K562 (cell line): ENCODE results near the gene THSD8. TPM values are rescaled to one million over a fixed set of nuclear protein-coding genes. Genes with fewer than 3 reads are reported as not detected.

ENCODE experiments used
- ATAC-seq: fragments of 200-7000 bp; cut with Tn5 transposase; 3 replicates; pipeline ENCODE4 v1.9.1; 2020; ENCODE audit warnings: moderate library complexity
- BruUV-seq: library from RNA; stranded (reverse); fragments of 400-500 nt; replicated peaks from 2 replicates; lab custom pipeline; 2021; lab: Mats Ljungman, UMichigan
- CTCF ChIA-PET: fragments of 300-600 bp; formaldehyde crosslinking; extraction: SDS; loops from one replicate; lab custom pipeline; 2021; ENCODE audit warnings: low intra/inter-chr PET ratio; lab: Yijun Ruan, JAX
- POLR2A ChIA-PET: fragments of 300-600, 350-650 bp; sonication (Branson Sonifier 250); formaldehyde crosslinking; extraction: SDS; loops from one replicate; lab custom pipeline; 2021; ENCODE audit warnings: antibody characterized with exemption, inconsistent platforms; lab: Yijun Ruan, JAX
- DNase-seq, 4 experiments: peaks; one replicate each; pipeline versions ENCODE4 v3.0.0 to v3.0.0-alpha.2; 2011 to 2018; ENCODE audit warnings: low spot score in 3 of 4, mixed read lengths in 3 of 4; ENCODE audit errors: extremely low read depth in 1 of 4
- FAIRE-seq: peaks from 2 replicates; lab custom pipeline; 2011; peaks lifted over from hg19 to GRCh38; lab: Jason Lieb, UNC
- H2AFZ ChIP-seq: 2 replicates; pipeline ENCODE4 v1.6.0; 2011; ENCODE audit warnings: low read depth, low read length, control low read depth, inconsistent platforms
- H3K27ac ChIP-seq: fragments of 200-600 bp; 3 replicates; pipeline ENCODE4 v1.8.0; 2011; ENCODE audit warnings: low read depth, mild to moderate bottlenecking, control low read depth, inconsistent platforms, low read length, moderate library complexity, mixed read lengths; ENCODE audit errors: extremely low read depth
- H3K27me3 ChIP-seq, 2 experiments: fragments of 300-600 bp in 1 of 2; 2 replicates in 1 of 2; 3 replicates in 1 of 2; pipeline versions ENCODE4 v1.6.0 to v1.8.0; 2011; ENCODE audit warnings: inconsistent platforms in 2 of 2, low read length in 2 of 2, mild to moderate bottlenecking in 1 of 2, mixed read lengths in 1 of 2, moderate library complexity in 1 of 2; ENCODE audit not compliant: control insufficient read depth in 2 of 2, insufficient read depth in 2 of 2
- H3K36me3 ChIP-seq: fragments of 300-600 bp; 3 replicates; pipeline ENCODE4 v1.8.0; 2011; ENCODE audit warnings: mild to moderate bottlenecking, low read length, inconsistent platforms; ENCODE audit not compliant: control insufficient read depth, insufficient read depth
- H3K4me1 ChIP-seq, 2 experiments: fragments of 200-600 bp in 1 of 2; replicated peaks in 1 of 2; 2 replicates in 1 of 2; 3 replicates in 1 of 2; pipeline versions ENCODE4 v1.5.1 to v1.8.0; 2011; ENCODE audit warnings: inconsistent platforms in 2 of 2, low read length in 2 of 2, mild to moderate bottlenecking in 1 of 2, mixed read lengths in 1 of 2, moderate library complexity in 1 of 2; ENCODE audit not compliant: control insufficient read depth in 2 of 2, insufficient read depth in 2 of 2
- H3K4me2 ChIP-seq: 2 replicates; pipeline ENCODE4 v1.6.1; 2011; ENCODE audit warnings: low read length, control low read depth, inconsistent platforms, mixed read lengths; ENCODE audit not compliant: insufficient read depth
- H3K4me3 ChIP-seq: fragments of 200-600 bp; sonication (generic), shearing (Covaris generic); 2 replicates; pipeline ENCODE4 v1.5.1; 2016; ENCODE audit warnings: control low read depth, inconsistent platforms
- H3K79me2 ChIP-seq: fragments of 200-600 bp; 3 replicates; pipeline ENCODE4 v1.8.0; 2011; ENCODE audit warnings: low read length, inconsistent platforms; ENCODE audit not compliant: control insufficient read depth, insufficient read depth
- H3K9ac ChIP-seq, 2 experiments: 2 replicates each; pipeline versions ENCODE4 v1.6.0 to v1.6.1; 2011; ENCODE audit warnings: low read depth in 2 of 2, low read length in 2 of 2, control low read depth in 1 of 2, inconsistent platforms in 1 of 2, mild to moderate bottlenecking in 1 of 2, mixed read lengths in 1 of 2; ENCODE audit not compliant: insufficient read depth in 1 of 2
- H3K9me1 ChIP-seq: one replicate; pipeline ENCODE4 v1.6.0; 2011; ENCODE audit warnings: inconsistent platforms, mild to moderate bottlenecking, low read length, moderate library complexity; ENCODE audit not compliant: control insufficient read depth, insufficient read depth
- H3K9me3 ChIP-seq: replicated peaks from 2 replicates; pipeline ENCODE4 v1.5.1; 2011; ENCODE audit warnings: low read depth, low read length, inconsistent platforms; ENCODE audit not compliant: control insufficient read depth, insufficient read depth
- H4K20me1 ChIP-seq: replicated peaks from 2 replicates; pipeline ENCODE4 v1.6.1; 2011; ENCODE audit warnings: low read length, inconsistent platforms, mixed read lengths; ENCODE audit not compliant: control insufficient read depth, insufficient read depth
- EGR1 ChIP-seq: fragments of 450-650 bp; conservative IDR thresholded peaks from 2 replicates; pipeline ENCODE4 v1.6.1; 2017; ENCODE audit warnings: mild to moderate bottlenecking
- FOXJ3 ChIP-seq: sonication (generic); formaldehyde crosslinking; IDR thresholded peaks from 2 replicates; pipeline ENCODE4 v1.4.0; 2020; ENCODE audit warnings: mild to moderate bottlenecking, missing genetic modification reagents
- WGBS: fragments of 100-300 bp; shearing (Covaris generic); methylation state at CpG from one replicate; pipeline ENCODE4 v1.1.6; 2016; ENCODE audit warnings: low coverage, mixed read lengths; ENCODE audit not compliant: insufficient coverage; ENCODE audit errors: missing lambda C conversion rate; 5-methylcytosine and 5-hydroxymethylcytosine counted together
- in situ Hi-C: fragments of 300-500 bp; cut with MboI; formaldehyde crosslinking; loops from 4 replicates; pipeline ENCODE4 v1.15.0; 2018; ENCODE audit warnings: inconsistent platforms, mixed read lengths
- intact Hi-C: fragments of 100-400 bp; cut with micrococcal nuclease; formaldehyde crosslinking; loops from 2 replicates; pipeline ENCODE4 v1.14.2; 2022
- polyA plus RNA-seq, 8 experiments: library from polyadenylated mRNA; depleted of rRNA in 4 of 8; stranded (reverse) in 5 of 8; unstranded in 3 of 8; fragments of >200 nt; fragmentation: Nextera tagmentation in 2 of 8; fragmentation: Illumina TruSeq in 1 of 8; extraction: Ambion mirVana in 2 of 8; extraction: Trizol in 1 of 8; gene quantifications; 2 replicates each; pipeline versions ENCODE4 v1.2.1 to v1.2.3, GENCODE V29; 2011 to 2014; ENCODE audit warnings: inconsistent platforms in 1 of 8, missing spikeins in 1 of 8
- total RNA-seq, 7 experiments: library from RNA; depleted of rRNA in 6 of 7; stranded (reverse); fragments of >200 nt in 6 of 7; fragmentation: Illumina TruSeq in 2 of 7; extraction: Trizol in 2 of 7; gene quantifications; 2 replicates each; pipeline versions ENCODE4 v1.2.1 to v1.2.3, GENCODE V29; 2011 to 2021; ENCODE audit warnings: low replicate concordance in 1 of 7
- TF ChIP-seq, protein P1 (sequence below): sonication (generic); formaldehyde crosslinking; IDR thresholded peaks from 2 replicates; pipeline ENCODE4 v1.8.1; 2023; ENCODE audit warnings: mild to moderate bottlenecking, missing genetic modification reagents
- TF ChIP-seq, protein P2 (sequence below): sonication (generic); formaldehyde crosslinking; IDR thresholded peaks from 2 replicates; pipeline ENCODE4 v1.8.1; 2022; ENCODE audit warnings: missing genetic modification reagents

THSD8 gene
- total and polyA plus RNA-seq, 9 of the 15 experiments (the other 6 are each of a cell fraction or from before 2014, with no cell fraction given) = 8.4 to 42.4 (median 19.9) TPM; not detected in 2

DNA sequence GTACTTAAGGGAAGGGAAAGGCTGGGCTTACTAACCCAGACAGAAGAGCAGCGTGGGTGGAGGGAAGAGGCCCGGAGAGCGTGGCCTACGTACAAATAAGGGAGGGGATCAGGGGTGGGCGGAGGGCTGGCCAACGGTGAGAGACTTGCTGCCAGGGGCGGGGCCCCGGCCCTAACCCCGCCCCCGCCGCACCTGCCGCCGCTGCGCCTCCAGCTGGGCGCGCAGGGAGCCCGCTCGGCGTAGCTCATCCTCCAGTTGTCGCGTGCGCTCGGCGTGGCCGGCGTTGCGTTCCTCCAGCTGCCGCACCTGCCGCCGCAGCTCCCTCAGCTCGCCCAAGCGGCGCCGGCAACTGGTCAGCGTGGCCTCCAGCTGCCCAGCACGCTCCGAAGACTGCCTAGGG lies 32.2 kb upstream of the THSD8 start:
- FAIRE-seq (no peak), DNase-seq (peak in 2 of 4 experiments; percentile 35 to 63), ATAC-seq (no peak)
- TF ChIP-seq, protein P1, sequence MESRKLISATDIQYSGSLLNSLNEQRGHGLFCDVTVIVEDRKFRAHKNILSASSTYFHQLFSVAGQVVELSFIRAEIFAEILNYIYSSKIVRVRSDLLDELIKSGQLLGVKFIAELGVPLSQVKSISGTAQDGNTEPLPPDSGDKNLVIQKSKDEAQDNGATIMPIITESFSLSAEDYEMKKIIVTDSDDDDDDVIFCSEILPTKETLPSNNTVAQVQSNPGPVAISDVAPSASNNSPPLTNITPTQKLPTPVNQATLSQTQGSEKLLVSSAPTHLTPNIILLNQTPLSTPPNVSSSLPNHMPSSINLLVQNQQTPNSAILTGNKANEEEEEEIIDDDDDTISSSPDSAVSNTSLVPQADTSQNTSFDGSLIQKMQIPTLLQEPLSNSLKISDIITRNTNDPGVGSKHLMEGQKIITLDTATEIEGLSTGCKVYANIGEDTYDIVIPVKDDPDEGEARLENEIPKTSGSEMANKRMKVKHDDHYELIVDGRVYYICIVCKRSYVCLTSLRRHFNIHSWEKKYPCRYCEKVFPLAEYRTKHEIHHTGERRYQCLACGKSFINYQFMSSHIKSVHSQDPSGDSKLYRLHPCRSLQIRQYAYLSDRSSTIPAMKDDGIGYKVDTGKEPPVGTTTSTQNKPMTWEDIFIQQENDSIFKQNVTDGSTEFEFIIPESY (CRISPR knock-in tag) = peak; percentile 84
- TF ChIP-seq EGR1 = 0 out of 2 replicates have a peak, but pooled peaks have one; percentile 12
- no peak for TF ChIP-seq FOXJ3 (CRISPR knock-in tag)
- TF ChIP-seq, protein P2, sequence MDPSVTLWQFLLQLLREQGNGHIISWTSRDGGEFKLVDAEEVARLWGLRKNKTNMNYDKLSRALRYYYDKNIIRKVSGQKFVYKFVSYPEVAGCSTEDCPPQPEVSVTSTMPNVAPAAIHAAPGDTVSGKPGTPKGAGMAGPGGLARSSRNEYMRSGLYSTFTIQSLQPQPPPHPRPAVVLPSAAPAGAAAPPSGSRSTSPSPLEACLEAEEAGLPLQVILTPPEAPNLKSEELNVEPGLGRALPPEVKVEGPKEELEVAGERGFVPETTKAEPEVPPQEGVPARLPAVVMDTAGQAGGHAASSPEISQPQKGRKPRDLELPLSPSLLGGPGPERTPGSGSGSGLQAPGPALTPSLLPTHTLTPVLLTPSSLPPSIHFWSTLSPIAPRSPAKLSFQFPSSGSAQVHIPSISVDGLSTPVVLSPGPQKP (CRISPR knock-in tag) = no peak
- H3K9me1 ChIP-seq = no peaks in the 10 kb centered on the region
- 95% methylated on average over 12 of the region's 37 CpGs for WGBS
- no peak overlapping the region for H2AFZ ChIP-seq
- in situ Hi-C loops = loop anchor here (5.0 kb wide), 1 partner anchor 78 kb away; no protein-coding TSS in a partner anchor
- intact Hi-C loops = no loop called here
- no peak overlapping the region for H3K4me2 ChIP-seq
- H3K27me3 ChIP-seq = no peaks in the 10 kb centered on the region
- H3K4me1 ChIP-seq = peaks cover 2 to 29% of the 10 kb centered on the region in 2 experiments; a peak in 4 of 5 replicates
- H3K79me2 ChIP-seq = no peaks in the 10 kb centered on the region; the same call in 2 of the 3 replicates
- H3K36me3 ChIP-seq = no peaks in the 10 kb centered on the region
- no peaks in the 10 kb centered on the region for H4K20me1 ChIP-seq
- ChIA-PET CTCF (no interaction called here), POLR2A (interaction anchor here (0.6 to 1.0 kb wide), 2 partner anchors 26 to 576 kb away, joined by 3 read pairs; no protein-coding TSS in a partner anchor)
- no TSS peak for BruUV-seq
- no peak overlapping the region for H3K4me3 ChIP-seq
- no peak overlapping the region for H3K27ac ChIP-seq
- no peaks in the 10 kb centered on the region for H3K9me3 ChIP-seq
- H3K9ac ChIP-seq = no peak overlapping the region
